BLaER1 treated with 17β-estradiol and CSF1 and Interleukin-3, amounts not matched to agents 10 nM and 100 nM (cell line): ENCODE measurements around the gene NOTCH3.

Experiments used
- H3K27ac ChIP-seq, 11 experiments: shearing (Covaris generic); formaldehyde crosslinking; 2 replicates each; pipeline ENCODE4 v1.8.1; 2022
- H3K27me3 ChIP-seq, 11 experiments: shearing (Covaris generic); formaldehyde crosslinking; 2 replicates each; pipeline ENCODE4 v1.8.1; 2022
- H3K36me3 ChIP-seq, 11 experiments: shearing (Covaris generic); formaldehyde crosslinking; 2 replicates each; pipeline ENCODE4 v1.8.1; 2022
- H3K4me1 ChIP-seq, 10 experiments: shearing (Covaris generic); formaldehyde crosslinking; 2 replicates each; pipeline ENCODE4 v1.8.1; 2022
- H3K4me2 ChIP-seq, 11 experiments: shearing (Covaris generic); formaldehyde crosslinking; 2 replicates each; pipeline ENCODE4 v1.8.1; 2022
- H3K4me3 ChIP-seq, 10 experiments: shearing (Covaris generic); formaldehyde crosslinking; 2 replicates each; pipeline ENCODE4 v1.8.1; 2022
- H3K9ac ChIP-seq, 11 experiments: shearing (Covaris generic); formaldehyde crosslinking; 2 replicates each; pipeline ENCODE4 v1.8.1; 2022
- H3K9me3 ChIP-seq, 11 experiments: shearing (Covaris generic); formaldehyde crosslinking; replicated peaks in 1 of 11; 2 replicates each; pipeline ENCODE4 v1.8.1; 2022
- H4K20me1 ChIP-seq, 11 experiments: shearing (Covaris generic); formaldehyde crosslinking; 2 replicates each; pipeline ENCODE4 v1.8.1; 2022
- Cebpa-rat ChIP-seq, 11 experiments: shearing (Covaris generic); IDR thresholded peaks; 2 replicates each; pipeline ENCODE4 v1.8.1; 2022

Gene NOTCH3

DNA sequence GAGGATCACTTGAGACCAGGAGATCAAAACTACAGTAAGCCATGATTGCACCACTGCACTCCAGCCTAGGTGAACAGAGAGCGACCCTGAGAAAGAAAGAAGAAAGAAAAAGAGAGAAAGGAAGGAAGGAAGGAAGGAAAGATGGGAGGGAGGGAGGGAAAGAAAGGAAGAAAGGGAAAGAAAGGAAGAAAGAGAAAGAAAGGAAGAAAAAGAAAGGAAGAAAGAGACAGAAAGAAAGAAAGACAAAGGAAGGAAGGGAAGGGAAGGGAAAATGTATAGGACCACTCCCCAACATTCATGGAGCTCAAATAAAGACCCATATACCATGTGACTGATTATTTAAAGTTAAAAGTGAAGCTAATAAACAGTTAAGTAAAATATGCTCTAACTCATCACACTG, 53.7 kb downstream of the NOTCH3 start:
- no peak for TF ChIP-seq Cebpa-rat (IDR thresholded peaks at IDR 0.05)
- Histone ChIP-seq H3K4me1 (no peaks in the 10 kb centered on the region), H3K4me2 (no peak overlapping the region), H4K20me1 (no peaks in the 10 kb centered on the region), H3K36me3 (no peaks in the 10 kb centered on the region), H3K27ac (no peak overlapping the region), H3K9ac (no peak overlapping the region), H3K27me3 (no peaks in the 10 kb centered on the region; a peak in 1 of 22 replicates), H3K9me3 (peaks cover 0 to 11% (median 0%) of the 10 kb centered on the region in 11 experiments; a peak in 4 of 22 replicates), H3K4me3 (no peak overlapping the region)

DNA sequence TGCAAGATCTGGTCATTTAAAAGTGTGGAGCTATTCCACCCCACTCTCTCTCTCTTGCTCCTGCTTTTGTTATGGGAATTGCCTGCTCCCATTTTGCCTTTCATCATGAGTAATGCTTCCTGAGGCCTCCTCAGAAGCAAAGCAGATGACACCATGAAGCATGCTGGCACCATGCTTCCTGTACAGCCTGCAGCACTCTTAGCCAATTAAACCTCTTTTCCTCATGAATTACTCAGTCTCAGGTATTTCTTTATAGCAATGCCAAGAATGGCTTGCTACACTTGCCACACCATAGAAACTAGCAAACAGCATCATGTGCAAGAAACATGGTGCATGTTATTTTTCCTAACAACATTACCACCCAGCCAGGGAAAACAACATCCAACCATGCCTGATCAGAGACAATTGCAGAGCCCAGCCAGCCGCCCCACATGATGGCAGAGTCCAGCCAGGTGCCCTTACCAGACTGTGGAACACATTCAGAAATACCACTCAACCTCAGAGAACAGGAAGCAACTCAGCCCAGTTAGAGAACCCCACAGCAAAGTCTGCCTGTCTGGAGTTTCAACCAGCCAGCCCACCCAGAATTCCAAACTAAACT, 56.6 kb downstream of the NOTCH3 start:
- no peaks in the 10 kb centered on the region; a peak in 1 of 22 replicates for H3K27me3 ChIP-seq
- H3K36me3 ChIP-seq = no peaks in the 10 kb centered on the region
- H3K4me3 ChIP-seq = no peak overlapping the region
- H3K4me1 ChIP-seq = no peaks in the 10 kb centered on the region
- no peaks in the 10 kb centered on the region for H4K20me1 ChIP-seq
- H3K9ac ChIP-seq = no peak overlapping the region
- peaks cover 10 to 23% (median 14%) of the 10 kb centered on the region in 11 experiments for H3K9me3 ChIP-seq
- no peak overlapping the region for H3K27ac ChIP-seq
- no peak overlapping the region for H3K4me2 ChIP-seq
- TF ChIP-seq Cebpa-rat (IDR thresholded peaks at IDR 0.05) = no peak

GRCh38 chr19:15142313-15142712, 58.5 kb downstream of the NOTCH3 start:
- Histone ChIP-seq H3K9me3 (peaks cover 27 to 41% (median 32%) of the 10 kb centered on the region in 11 experiments), H3K27me3 (no peaks in the 10 kb centered on the region; a peak in 1 of 22 replicates), H3K9ac (no peak overlapping the region), H4K20me1 (no peaks in the 10 kb centered on the region), H3K27ac (no peak overlapping the region), H3K4me1 (no peaks in the 10 kb centered on the region), H3K4me3 (no peak overlapping the region), H3K36me3 (no peaks in the 10 kb centered on the region), H3K4me2 (no peak overlapping the region)
- no peak for TF ChIP-seq Cebpa-rat (IDR thresholded peaks at IDR 0.05)

GRCh38 chr19:15141143-15141542, 59.7 kb downstream of the NOTCH3 start:
- no peaks in the 10 kb centered on the region for H3K36me3 ChIP-seq
- no peak overlapping the region for H3K4me3 ChIP-seq
- no peak overlapping the region for H3K9ac ChIP-seq
- no peaks in the 10 kb centered on the region for H3K4me1 ChIP-seq
- peaks cover 27 to 41% (median 34%) of the 10 kb centered on the region in 11 experiments for H3K9me3 ChIP-seq
- no peaks in the 10 kb centered on the region for H4K20me1 ChIP-seq
- H3K27me3 ChIP-seq = no peaks in the 10 kb centered on the region; a peak in 1 of 22 replicates
- no peak for TF ChIP-seq Cebpa-rat (IDR thresholded peaks at IDR 0.05)
- H3K4me2 ChIP-seq = no peak overlapping the region
- H3K27ac ChIP-seq = no peak overlapping the region

- Histone ChIP-seq H3K4me1 (no peaks in the 10 kb centered on the region), H3K27me3 (no peaks in the 10 kb centered on the region; a peak in 1 of 22 replicates), H3K9me3 (peaks cover 27 to 37% (median 32%) of the 10 kb centered on the region in 11 experiments), H4K20me1 (no peaks in the 10 kb centered on the region), H3K36me3 (no peaks in the 10 kb centered on the region), H3K27ac (no peak overlapping the region), H3K4me3 (no peak overlapping the region), H3K9ac (no peak overlapping the region), H3K4me2 (no peak overlapping the region)
- TF ChIP-seq Cebpa-rat (IDR thresholded peaks at IDR 0.05) = no peak
Measured at GRCh38 chr19:15138427-15138826, 62.4 kb downstream of the NOTCH3 start.

DNA sequence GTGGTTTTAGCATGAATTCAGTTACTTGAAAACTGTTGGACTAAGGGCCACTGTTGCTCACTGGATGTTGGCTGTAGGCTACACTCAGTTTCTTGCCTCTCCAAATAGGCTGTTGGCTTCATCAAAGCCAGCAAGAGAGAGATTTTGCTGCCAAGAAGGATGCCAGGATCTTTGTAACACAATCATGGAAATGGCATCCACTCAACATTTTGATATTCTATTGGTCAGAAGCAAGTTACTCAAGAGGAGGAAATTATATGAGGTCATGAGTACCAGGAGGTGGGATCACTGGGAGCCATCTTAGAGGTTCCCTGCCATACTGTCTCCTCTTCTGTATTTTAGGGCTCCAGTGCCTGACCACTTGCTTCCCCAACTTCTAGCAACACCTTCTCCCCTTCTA, 63.0 kb downstream of the NOTCH3 start:
- Histone ChIP-seq H3K9me3 (peaks cover 27 to 37% (median 32%) of the 10 kb centered on the region in 11 experiments), H3K27ac (no peak overlapping the region), H4K20me1 (no peaks in the 10 kb centered on the region), H3K4me1 (no peaks in the 10 kb centered on the region), H3K27me3 (no peaks in the 10 kb centered on the region), H3K9ac (no peak overlapping the region), H3K36me3 (no peaks in the 10 kb centered on the region), H3K4me3 (no peak overlapping the region), H3K4me2 (no peak overlapping the region)
- no peak for TF ChIP-seq Cebpa-rat (IDR thresholded peaks at IDR 0.05)

- H4K20me1 ChIP-seq = no peaks in the 10 kb centered on the region
- H3K4me3 ChIP-seq = no peak overlapping the region
- H3K4me2 ChIP-seq = no peak overlapping the region
- no peak overlapping the region for H3K27ac ChIP-seq
- H3K4me1 ChIP-seq = no peaks in the 10 kb centered on the region
- no peak overlapping the region for H3K9ac ChIP-seq
- no peak for TF ChIP-seq Cebpa-rat (IDR thresholded peaks at IDR 0.05)
- H3K36me3 ChIP-seq = no peaks in the 10 kb centered on the region
- H3K27me3 ChIP-seq = no peaks in the 10 kb centered on the region
- peaks cover 27 to 37% (median 32%) of the 10 kb centered on the region in 11 experiments for H3K9me3 ChIP-seq
Measured at GRCh38 chr19:15136234-15136954, 64.4 kb downstream of the NOTCH3 start.

DNA sequence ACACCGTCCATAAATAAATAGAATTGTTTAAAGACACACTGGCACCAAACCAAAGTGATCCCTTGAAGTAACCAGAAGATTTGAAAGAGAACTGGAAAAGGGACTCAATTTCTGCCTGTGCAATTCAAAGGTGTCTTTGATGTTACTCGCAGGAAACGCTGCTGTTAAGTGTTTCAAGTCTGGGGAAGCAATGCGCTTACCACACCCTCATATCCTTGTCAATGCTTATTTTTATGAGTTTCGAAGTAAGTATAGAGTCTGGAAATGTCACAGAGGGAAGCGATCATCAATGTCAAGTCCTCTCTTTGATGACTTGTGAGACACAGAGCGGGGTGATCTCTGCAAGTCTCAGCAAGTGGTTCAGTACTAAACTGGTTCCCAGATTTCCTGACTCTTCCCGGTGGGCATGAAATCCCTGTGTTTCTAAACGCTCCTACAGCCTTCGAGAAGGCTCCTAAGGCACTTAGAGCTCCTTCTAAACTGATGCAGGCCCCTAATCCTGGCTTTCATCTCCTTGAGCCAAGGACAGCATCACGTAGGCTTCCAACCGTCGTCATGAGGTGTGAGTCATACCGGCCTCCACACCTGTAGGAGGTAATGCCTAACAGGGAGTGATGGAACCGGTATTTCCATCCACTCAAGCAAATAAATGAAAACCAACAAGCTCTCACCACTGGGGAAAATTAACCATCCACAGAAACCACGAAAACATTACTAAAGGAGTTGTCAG, 70.8 kb downstream of the NOTCH3 start:
- Histone ChIP-seq H3K36me3 (no peaks in the 10 kb centered on the region), H3K4me3 (no peak overlapping the region), H3K27me3 (no peaks in the 10 kb centered on the region), H3K27ac (no peak overlapping the region), H4K20me1 (no peaks in the 10 kb centered on the region), H3K9me3 (no peaks in the 10 kb centered on the region), H3K4me1 (peaks cover 0 to 7% (median 2%) of the 10 kb centered on the region in 10 experiments; a peak in 8 of 20 replicates), H3K4me2 (no peak overlapping the region), H3K9ac (no peak overlapping the region)
- TF ChIP-seq Cebpa-rat (IDR thresholded peaks at IDR 0.05) = no peak

- no peaks in the 10 kb centered on the region for H3K9me3 ChIP-seq
- peaks cover 13 to 22% (median 16%) of the 10 kb centered on the region in 10 experiments for H3K4me1 ChIP-seq
- peaks cover 0 to 5% (median 0%) of the 10 kb centered on the region in 11 experiments; a peak in 3 of 22 replicates for H3K36me3 ChIP-seq
- H4K20me1 ChIP-seq = peaks cover 0 to 15% (median 7%) of the 10 kb centered on the region in 11 experiments; a peak in 7 of 22 replicates
- H3K27ac ChIP-seq = no peak overlapping the region
- no peaks in the 10 kb centered on the region for H3K27me3 ChIP-seq
- no peak overlapping the region for H3K9ac ChIP-seq
- no peak overlapping the region for H3K4me3 ChIP-seq
- no peak overlapping the region for H3K4me2 ChIP-seq
- TF ChIP-seq Cebpa-rat (IDR thresholded peaks at IDR 0.05) = no peak
Measured at GRCh38 chr19:15128162-15128770, 72.5 kb downstream of the NOTCH3 start.
